H9 (cell line): ENCODE results near the gene SPN. TPM values are rescaled to one million over a fixed set of nuclear protein-coding genes. Genes with fewer than 3 reads are reported as not detected.
"Not testable (repeated sequence)": the region's sequence is repeated elsewhere in the genome, so short reads cannot be mapped to it uniquely, and the experiment has no call there.

Experiments used
- DNase-seq: peaks from one replicate; pipeline ENCODE4 v3.0.0-alpha.2; 2017
- H2AFZ ChIP-seq: one replicate; pipeline ENCODE4 v1.6.1; 2013; ENCODE audit warnings: mild to moderate bottlenecking, low read length, control low read depth, moderate library complexity
- H2AK5ac ChIP-seq: 2 replicates; pipeline ENCODE4 v1.6.1; 2013; ENCODE audit warnings: low read length, control low read depth, mixed read lengths; ENCODE audit not compliant: insufficient read length
- H2BK120ac ChIP-seq: one replicate; pipeline ENCODE4 v1.6.1; 2013; ENCODE audit warnings: low read depth, mild to moderate bottlenecking, low read length, control low read depth, inconsistent platforms; ENCODE audit not compliant: poor library complexity, severe bottlenecking
- H2BK12ac ChIP-seq: 2 replicates; pipeline ENCODE4 v1.6.1; 2013; ENCODE audit warnings: low read length, control low read depth, mixed read lengths, low read depth; ENCODE audit not compliant: insufficient read length
- H2BK15ac ChIP-seq: 2 replicates; pipeline ENCODE4 v1.6.1; 2013; ENCODE audit warnings: low read depth, low read length, control low read depth
- H2BK20ac ChIP-seq: one replicate; pipeline ENCODE4 v1.6.1; 2013; ENCODE audit warnings: low read depth, mild to moderate bottlenecking, low read length, control low read depth, inconsistent platforms; ENCODE audit not compliant: poor library complexity, severe bottlenecking
- H2BK5ac ChIP-seq: 2 replicates; pipeline ENCODE4 v1.6.1; 2013; ENCODE audit warnings: low read length, control low read depth, mixed read lengths; ENCODE audit not compliant: insufficient read length
- H3K14ac ChIP-seq: 2 replicates; pipeline ENCODE4 v1.6.1; 2013; ENCODE audit warnings: low read length, control low read depth; ENCODE audit not compliant: insufficient read depth
- H3K18ac ChIP-seq: 2 replicates; pipeline ENCODE4 v1.6.1; 2013; ENCODE audit warnings: low read depth, mild to moderate bottlenecking, mixed read lengths, low read length, control low read depth; ENCODE audit not compliant: insufficient read length
- H3K23ac ChIP-seq: 2 replicates; pipeline ENCODE4 v1.6.1; 2013; ENCODE audit warnings: low read length, control low read depth, mixed read lengths, low read depth; ENCODE audit not compliant: insufficient read length
- H3K23me2 ChIP-seq: 2 replicates; pipeline ENCODE4 v1.6.1; 2013; ENCODE audit warnings: low read depth, mild to moderate bottlenecking, mixed read lengths, low read length, control low read depth; ENCODE audit not compliant: insufficient read length, poor library complexity, severe bottlenecking
- H3K27ac ChIP-seq: 2 replicates; pipeline ENCODE4 v1.5.1; 2013; ENCODE audit warnings: low read length, control low read depth, mixed read lengths, low read depth; ENCODE audit not compliant: insufficient read length
- H3K27me3 ChIP-seq: 2 replicates; pipeline ENCODE4 v1.6.1; 2013; ENCODE audit warnings: low read length, control low read depth, inconsistent platforms; ENCODE audit not compliant: insufficient read depth
- H3K4ac ChIP-seq: 2 replicates; pipeline ENCODE4 v1.6.1; 2013; ENCODE audit warnings: low read depth, mild to moderate bottlenecking, control low read depth, inconsistent platforms, low read length, moderate library complexity
- H3K4me1 ChIP-seq: 2 replicates; pipeline ENCODE4 v1.6.1; 2013; ENCODE audit warnings: low read length, control low read depth, inconsistent platforms; ENCODE audit not compliant: insufficient read depth
- H3K4me2 ChIP-seq: 2 replicates; pipeline ENCODE4 v1.6.1; 2013; ENCODE audit warnings: low read length, control low read depth, mixed read lengths; ENCODE audit not compliant: insufficient read length, insufficient read depth
- H3K56ac ChIP-seq: 2 replicates; pipeline ENCODE4 v1.6.1; 2013; ENCODE audit warnings: low read depth, mild to moderate bottlenecking, mixed read lengths, low read length, control low read depth; ENCODE audit not compliant: insufficient read length
- H3K79me1 ChIP-seq: 2 replicates; pipeline ENCODE4 v1.6.1; 2013; ENCODE audit warnings: low read depth, mild to moderate bottlenecking, moderate library complexity, low read length, control low read depth, inconsistent platforms; ENCODE audit not compliant: insufficient read depth, poor library complexity, severe bottlenecking
- H3K79me2 ChIP-seq: 2 replicates; pipeline ENCODE4 v1.6.1; 2013; ENCODE audit warnings: low read length, control low read depth, inconsistent platforms; ENCODE audit not compliant: insufficient read depth
- H3K9ac ChIP-seq: 2 replicates; pipeline ENCODE4 v1.6.1; 2013; ENCODE audit warnings: low read length, control low read depth, mixed read lengths; ENCODE audit not compliant: insufficient read length; ENCODE audit errors: extremely low read depth
- H3K9me3 ChIP-seq: one replicate; pipeline ENCODE4 v1.6.1; 2013; ENCODE audit warnings: low read depth, low read length, inconsistent platforms; ENCODE audit not compliant: control insufficient read depth
- H3T11ph ChIP-seq: one replicate; pipeline ENCODE4 v1.6.1; 2013; ENCODE audit warnings: mild to moderate bottlenecking, low read length, control low read depth, inconsistent platforms
- H4K20me1 ChIP-seq: one replicate; pipeline ENCODE4 v1.6.1; 2013; ENCODE audit not compliant: control insufficient read depth, insufficient read length, insufficient read depth
- H4K5ac ChIP-seq: 2 replicates; pipeline ENCODE4 v1.6.1; 2013; ENCODE audit warnings: low read depth, mild to moderate bottlenecking, mixed read lengths, low read length, control low read depth; ENCODE audit not compliant: insufficient read length
- H4K8ac ChIP-seq: replicated peaks from 2 replicates; pipeline ENCODE4 v1.6.1; 2013; ENCODE audit warnings: low read length, control low read depth, mixed read lengths, low read depth; ENCODE audit not compliant: insufficient read length
- H4K91ac ChIP-seq: 2 replicates; pipeline ENCODE4 v1.6.1; 2013; ENCODE audit warnings: low read depth, mild to moderate bottlenecking, moderate library complexity, mixed read lengths, low read length, control low read depth; ENCODE audit not compliant: insufficient read length
- H3K27ac Mint-ChIP-seq, 3 experiments: 2 replicates in 2 of 3; 3 replicates in 1 of 3; pipeline ENCODE4 v1.8.0; 2020 to 2021; ENCODE audit warnings: mixed read lengths in 3 of 3, mild to moderate bottlenecking in 1 of 3, moderate library complexity in 1 of 3
- H3K27me3 Mint-ChIP-seq: 2 replicates; pipeline ENCODE4 v1.8.0; 2021; ENCODE audit warnings: low read depth, mild to moderate bottlenecking, moderate library complexity, mixed read lengths
- H3K36me3 Mint-ChIP-seq, 3 experiments: 2 replicates in 2 of 3; 3 replicates in 1 of 3; pipeline ENCODE4 v1.8.0; 2020 to 2021; ENCODE audit warnings: low read depth in 3 of 3, mixed read lengths in 3 of 3; ENCODE audit not compliant: insufficient read depth in 1 of 3
- H3K4me1 Mint-ChIP-seq, 2 experiments: 2 replicates each; pipeline ENCODE4 v1.8.0; 2020; ENCODE audit warnings: mixed read lengths in 2 of 2
- H3K4me3 Mint-ChIP-seq, 2 experiments: 2 replicates in 1 of 2; 3 replicates in 1 of 2; pipeline ENCODE4 v1.8.0; 2020 to 2021; ENCODE audit warnings: mild to moderate bottlenecking in 2 of 2, mixed read lengths in 2 of 2, moderate library complexity in 1 of 2
- H3K9me3 Mint-ChIP-seq, 2 experiments: 2 replicates in 1 of 2; 3 replicates in 1 of 2; pipeline ENCODE4 v1.8.0; 2020; ENCODE audit warnings: mild to moderate bottlenecking in 2 of 2, mixed read lengths in 2 of 2, moderate library complexity in 1 of 2
- CTCF ChIP-seq: fragments of 200-600 bp; sonication (generic); conservative IDR thresholded peaks from 3 replicates; pipeline ENCODE4 v1.8.0; 2021; ENCODE audit warnings: antibody characterized with exemption, mild to moderate bottlenecking
- WGBS: extraction: QIAGEN DNeasy Blood & Tissue Kit; methylation state at CpG from one replicate; pipeline ENCODE4 v1.1.7; 2013; ENCODE audit warnings: missing lambda C conversion rate, low lambda C conversion rate, mixed read lengths; ENCODE audit not compliant: insufficient read length; ENCODE audit errors: extremely low coverage; 5-methylcytosine and 5-hydroxymethylcytosine counted together
- total RNA-seq: library from RNA; stranded (reverse); gene quantifications from 2 replicates; pipeline ENCODE4 v1.2.1, GENCODE V29; 2021

SPN gene
- total RNA-seq, 1 experiment from 2014 or later = 0.77 TPM

GRCh38 chr16:29665294-29666077 lies 2.4 kb downstream of the SPN start:
- H2AFZ ChIP-seq = no peak overlapping the region
- no peaks in the 10 kb centered on the region for H4K20me1 ChIP-seq
- no peak overlapping the region for H3K14ac ChIP-seq
- peaks cover 9% of the 10 kb centered on the region; the same call in 1 of the 2 replicates for H3K27me3 Mint-ChIP-seq
- H3K79me1 ChIP-seq = no peaks in the 10 kb centered on the region
- no peak overlapping the region for H3K56ac ChIP-seq
- H3K9me3 Mint-ChIP-seq = no peaks in the 10 kb centered on the region; a peak in 1 of 5 replicates
- H3K18ac ChIP-seq = no peak overlapping the region
- no peaks in the 10 kb centered on the region for H3K9me3 ChIP-seq
- no peak overlapping the region for H2AK5ac ChIP-seq
- no peak overlapping the region for H4K5ac ChIP-seq
- peaks cover 8% of the 10 kb centered on the region for H3K23me2 ChIP-seq
- H2BK12ac ChIP-seq = no peak overlapping the region
- TF ChIP-seq CTCF = no peak
- H3K4me1 ChIP-seq = peaks cover 4% of the 10 kb centered on the region; the same call in 1 of the 2 replicates
- H3K4ac ChIP-seq = no peak overlapping the region
- H3K27ac Mint-ChIP-seq = peak overlapping the region in 2 of 3 experiments; percentile 79 to 81; a peak in 3 of 7 replicates
- H3K79me2 ChIP-seq = no peaks in the 10 kb centered on the region; the same call in 1 of the 2 replicates
- H3K4me1 Mint-ChIP-seq = peaks cover 33 to 42% of the 10 kb centered on the region in 2 experiments
- H2BK20ac ChIP-seq = no peak overlapping the region
- no peak overlapping the region for H4K8ac ChIP-seq
- DNase-seq = no peak
- no peak overlapping the region for H3T11ph ChIP-seq
- no CpG with 5 or more reads among the region's 15 CpGs for WGBS
- H3K4me2 ChIP-seq = no peak overlapping the region
- H3K23ac ChIP-seq = no peak overlapping the region
- H2BK5ac ChIP-seq = no peak overlapping the region
- no peaks in the 10 kb centered on the region; a peak in 1 of 7 replicates for H3K36me3 Mint-ChIP-seq
- no peak overlapping the region for H2BK120ac ChIP-seq
- H3K27ac ChIP-seq = no peak overlapping the region
- H2BK15ac ChIP-seq = no peak overlapping the region
- no peak overlapping the region for H3K9ac ChIP-seq
- no peak overlapping the region for H4K91ac ChIP-seq
- peak overlapping the region in 1 of 2 experiments; percentile 30; a peak in 1 of 5 replicates for H3K4me3 Mint-ChIP-seq
- no peaks in the 10 kb centered on the region; the same call in 1 of the 2 replicates for H3K27me3 ChIP-seq

GRCh38 chr16:29667322-29667610 lies 4.2 kb downstream of the SPN start:
- not testable (repeated sequence) for H3K27ac ChIP-seq, H2AFZ ChIP-seq

More at GRCh38 chr16:29667322-29667610, 4.2 kb downstream of the SPN start:
- H3K36me3 Mint-ChIP-seq, H3K23ac ChIP-seq, H3K79me1 ChIP-seq, H3K79me2 ChIP-seq, H3K23me2 ChIP-seq, H2BK12ac ChIP-seq, H4K8ac ChIP-seq, H3K9me3 ChIP-seq, H3K27me3 ChIP-seq, H2AK5ac ChIP-seq, H4K20me1 ChIP-seq, H3K14ac ChIP-seq, H3K4ac ChIP-seq, H4K5ac ChIP-seq, H3K4me1 ChIP-seq, DNase-seq, H2BK120ac ChIP-seq, H4K91ac ChIP-seq, H2BK5ac ChIP-seq, H3K9me3 Mint-ChIP-seq, H2BK15ac ChIP-seq, H3K27me3 Mint-ChIP-seq, H3T11ph ChIP-seq, H3K9ac ChIP-seq, H3K56ac ChIP-seq, H3K18ac ChIP-seq, H2BK20ac ChIP-seq: not testable (repeated sequence)
- peak overlapping the region; percentile 51 to 71; a peak in 4 of 5 replicates for H3K4me3 Mint-ChIP-seq
- H3K4me2 ChIP-seq = peak overlapping the region; percentile 36
- peak overlapping the region in 1 of 3 experiments; percentile 82; a peak in 2 of 7 replicates for H3K27ac Mint-ChIP-seq
- peaks cover 33 to 42% of the 10 kb centered on the region in 2 experiments for H3K4me1 Mint-ChIP-seq
- no CpG with 5 or more reads among the region's 6 CpGs for WGBS
